Measurements from ENCODE around the gene KCNMB1. TPM values are rescaled to one million over a fixed set of nuclear protein-coding genes. Genes with fewer than 3 reads are reported as not detected.

Gene KCNMB1
- total and polyA plus RNA-seq, 2 donors (not counting 1 experiment from before 2014, with no cell fraction given): 0.06 TPM; not detected in 1

DNA sequence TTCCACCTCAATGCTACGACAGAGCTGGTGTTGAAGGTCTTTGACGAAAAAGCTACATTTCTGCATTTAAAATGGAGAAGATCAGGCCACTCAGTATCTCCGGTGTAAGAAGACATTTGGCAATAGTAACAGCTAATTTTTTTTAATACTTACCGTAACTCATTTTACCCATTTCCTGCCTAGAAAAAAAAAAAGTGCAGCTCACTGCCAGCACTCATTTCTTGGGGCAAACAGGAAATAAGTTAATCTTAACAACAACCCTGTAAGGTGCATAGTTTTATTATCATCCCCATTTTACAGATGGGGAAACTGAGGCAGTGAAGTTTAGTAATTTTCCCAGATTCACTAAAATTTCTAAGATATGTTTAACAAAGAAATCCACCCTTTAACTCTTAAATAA, 27.4 kb upstream of the KCNMB1 start:
- H3K27ac ChIP-seq (ENCODE audit: low read length in 2 of 2): no peak overlapping the region
- no peak for ATAC-seq (ENCODE audit: low read depth)
- H3K4me3 Mint-ChIP-seq: no peak overlapping the region

DNA sequence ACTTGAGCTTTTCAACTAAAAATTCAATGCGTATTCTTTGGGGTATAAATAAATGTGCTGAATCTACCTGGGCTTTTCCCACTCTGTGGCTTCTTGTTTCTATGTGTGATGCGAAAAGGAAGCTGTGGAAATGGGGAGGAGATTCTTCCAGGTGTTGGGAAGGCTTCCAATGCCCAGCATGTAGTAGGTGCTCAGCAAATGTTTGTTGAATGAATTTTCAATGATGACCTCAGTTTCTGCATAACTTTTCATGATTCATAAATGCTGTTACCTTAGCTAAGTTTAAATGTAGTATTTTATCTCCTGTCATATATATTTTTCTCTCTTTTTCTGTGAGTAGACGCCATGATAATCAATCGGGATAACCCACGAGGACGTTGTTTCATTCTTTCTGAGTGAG, 25.6 kb upstream of the KCNMB1 start:
- intact Hi-C loops (cut with micrococcal nuclease): no loop called here
- H3K36me3 ChIP-seq (replicated peaks in 1 of 2; ENCODE audit: control extremely low read depth in 1 of 2, control insufficient read depth in 1 of 2, extremely low read depth in 1 of 2, insufficient read depth in 2 of 2, low read length in 1 of 2): no peaks in the 10 kb centered on the region
- POLR2A ChIA-PET: no interaction called here
- H3K27ac ChIP-seq (ENCODE audit: low read length in 2 of 2): no peak overlapping the region
- H3K9ac ChIP-seq (ENCODE audit: low read length): no peak overlapping the region
- H3K4me3 ChIP-seq (ENCODE audit: control extremely low read depth in 1 of 5, extremely low read depth in 1 of 5, insufficient read depth in 1 of 5, low read depth in 2 of 5, low read length in 4 of 5): no peak overlapping the region
- no peak overlapping the region for H3K4me2 ChIP-seq (replicated peaks; ENCODE audit: low read depth, low read length, poor library complexity, severe bottlenecking)
- H3K9me3 ChIP-seq (ENCODE audit: control extremely low read depth in 1 of 3, control insufficient read depth in 2 of 3, insufficient read depth in 1 of 3, low read length in 2 of 3): no peaks in the 10 kb centered on the region
- CTCF ChIA-PET: interaction anchor here (1.6 to 12.4 kb wide), 2 partner anchors 11 to 192 kb away, joined by 5 to 189 read pairs; no protein-coding TSS in a partner anchor
- ATAC-seq (ENCODE audit: low read depth): no peak
- no peak overlapping the region for H3K4me3 Mint-ChIP-seq
- WGBS (ENCODE audit: insufficient coverage): 92% methylated on average over 2 of the region's 6 CpGs
- no peaks in the 10 kb centered on the region for H3K4me1 ChIP-seq (ENCODE audit: control insufficient read depth in 2 of 2, insufficient read depth in 2 of 2, low read length in 2 of 2)
- H3K9me3 Mint-ChIP-seq (ENCODE audit: insufficient read depth): no peaks in the 10 kb centered on the region
- peaks cover 0 to 9% (median 4%) of the 10 kb centered on the region in 4 experiments for H3K27me3 ChIP-seq (replicated peaks in 1 of 4; ENCODE audit: control extremely low read depth in 1 of 4, control insufficient read depth in 3 of 4, insufficient read depth in 4 of 4, low read length in 3 of 4)
- H3K79me2 ChIP-seq (ENCODE audit: control insufficient read depth, insufficient read depth, low read length): no peaks in the 10 kb centered on the region
- no peaks in the 10 kb centered on the region for H3K4me1 Mint-ChIP-seq
- H3K27me3 Mint-ChIP-seq: peaks cover 16% of the 10 kb centered on the region
- no peak overlapping the region for H3K27ac Mint-ChIP-seq
- H4K20me1 ChIP-seq (ENCODE audit: control insufficient read depth, insufficient read depth, low read length, poor library complexity, severe bottlenecking): no peaks in the 10 kb centered on the region
- TF ChIP-seq, protein P1, sequence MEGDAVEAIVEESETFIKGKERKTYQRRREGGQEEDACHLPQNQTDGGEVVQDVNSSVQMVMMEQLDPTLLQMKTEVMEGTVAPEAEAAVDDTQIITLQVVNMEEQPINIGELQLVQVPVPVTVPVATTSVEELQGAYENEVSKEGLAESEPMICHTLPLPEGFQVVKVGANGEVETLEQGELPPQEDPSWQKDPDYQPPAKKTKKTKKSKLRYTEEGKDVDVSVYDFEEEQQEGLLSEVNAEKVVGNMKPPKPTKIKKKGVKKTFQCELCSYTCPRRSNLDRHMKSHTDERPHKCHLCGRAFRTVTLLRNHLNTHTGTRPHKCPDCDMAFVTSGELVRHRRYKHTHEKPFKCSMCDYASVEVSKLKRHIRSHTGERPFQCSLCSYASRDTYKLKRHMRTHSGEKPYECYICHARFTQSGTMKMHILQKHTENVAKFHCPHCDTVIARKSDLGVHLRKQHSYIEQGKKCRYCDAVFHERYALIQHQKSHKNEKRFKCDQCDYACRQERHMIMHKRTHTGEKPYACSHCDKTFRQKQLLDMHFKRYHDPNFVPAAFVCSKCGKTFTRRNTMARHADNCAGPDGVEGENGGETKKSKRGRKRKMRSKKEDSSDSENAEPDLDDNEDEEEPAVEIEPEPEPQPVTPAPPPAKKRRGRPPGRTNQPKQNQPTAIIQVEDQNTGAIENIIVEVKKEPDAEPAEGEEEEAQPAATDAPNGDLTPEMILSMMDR (IDR thresholded peaks at IDR 0.05): no peak
- no peak for TF ChIP-seq EZH2 (IDR thresholded peaks at IDR 0.05; ENCODE audit: borderline replicate concordance, insufficient read depth, low read depth, low read length, poor library complexity, severe bottlenecking)
- no peak overlapping the region for H2AFZ ChIP-seq (ENCODE audit: insufficient read depth, low read depth, low read length, poor library complexity, severe bottlenecking)
- DNase-seq: no peak

More for the DNA sequence above, 27.4 kb upstream of the KCNMB1 start:
- Histone ChIP-seq H3K4me2 (replicated peaks; ENCODE audit: low read depth, low read length, poor library complexity, severe bottlenecking) (no peak overlapping the region), H3K79me2 (ENCODE audit: control insufficient read depth, insufficient read depth, low read length) (no peaks in the 10 kb centered on the region), H3K4me1 (ENCODE audit: control insufficient read depth in 2 of 2, insufficient read depth in 2 of 2, low read length in 2 of 2) (no peaks in the 10 kb centered on the region), H2AFZ (ENCODE audit: insufficient read depth, low read depth, low read length, poor library complexity, severe bottlenecking) (no peak overlapping the region), H3K4me3 (ENCODE audit: control extremely low read depth in 1 of 5, extremely low read depth in 1 of 5, insufficient read depth in 1 of 5, low read depth in 2 of 5, low read length in 4 of 5) (no peak overlapping the region), H3K9ac (ENCODE audit: low read length) (no peak overlapping the region), H4K20me1 (ENCODE audit: control insufficient read depth, insufficient read depth, low read length, poor library complexity, severe bottlenecking) (no peaks in the 10 kb centered on the region), H3K27me3 (replicated peaks in 1 of 4; ENCODE audit: control extremely low read depth in 1 of 4, control insufficient read depth in 3 of 4, insufficient read depth in 4 of 4, low read length in 3 of 4) (peaks cover 0 to 12% (median 4%) of the 10 kb centered on the region in 4 experiments), H3K9me3 (ENCODE audit: control extremely low read depth in 1 of 3, control insufficient read depth in 2 of 3, insufficient read depth in 1 of 3, low read length in 2 of 3) (no peaks in the 10 kb centered on the region), H3K36me3 (replicated peaks in 1 of 2; ENCODE audit: control extremely low read depth in 1 of 2, control insufficient read depth in 1 of 2, extremely low read depth in 1 of 2, insufficient read depth in 2 of 2, low read length in 1 of 2) (no peaks in the 10 kb centered on the region)
- CTCF ChIA-PET: interaction anchor here (0.5 to 12.4 kb wide), 4 partner anchors 15 to 194 kb away, joined by 3 to 189 read pairs (median 4); no protein-coding TSS in a partner anchor
- Mint-ChIP-seq H3K27ac (no peak overlapping the region), H3K4me1 (no peaks in the 10 kb centered on the region), H3K27me3 (peaks cover 19% of the 10 kb centered on the region), H3K9me3 (ENCODE audit: insufficient read depth) (no peaks in the 10 kb centered on the region)
- intact Hi-C loops (cut with micrococcal nuclease): no loop called here
- no peak for DNase-seq
- POLR2A ChIA-PET: no interaction called here
- TF ChIP-seq, protein P1 (IDR thresholded peaks at IDR 0.05): no peak
- TF ChIP-seq EZH2 (IDR thresholded peaks at IDR 0.05; ENCODE audit: borderline replicate concordance, insufficient read depth, low read depth, low read length, poor library complexity, severe bottlenecking): no peak
- WGBS (ENCODE audit: insufficient coverage): no CpG with 5 or more reads among the region's 4 CpGs

Data from B cell (primary cell).